HUES6 (cell line): Measurements from ENCODE around the gene BAHCC1.

Experiments
- H3K27ac ChIP-seq: 2 replicates; pipeline ENCODE4 v1.7.0; 2013; ENCODE audit warnings: low read depth, mild to moderate bottlenecking, low read length, inconsistent platforms
- H3K27me3 ChIP-seq: 2 replicates; pipeline ENCODE4 v1.6.1; 2013; ENCODE audit warnings: low read length; ENCODE audit not compliant: control insufficient read depth, insufficient read depth
- H3K36me3 ChIP-seq: 2 replicates; pipeline ENCODE4 v1.6.1; 2013; ENCODE audit warnings: low read length; ENCODE audit not compliant: control insufficient read depth, insufficient read depth
- H3K4me1 ChIP-seq: 2 replicates; pipeline ENCODE4 v1.6.1; 2013; ENCODE audit warnings: low read length; ENCODE audit not compliant: control insufficient read depth, insufficient read depth
- H3K4me3 ChIP-seq: 2 replicates; pipeline ENCODE4 v1.5.1; 2013; ENCODE audit warnings: low read depth, low read length
- H3K9ac ChIP-seq: one replicate; pipeline ENCODE4 v1.6.1; 2013; ENCODE audit warnings: mild to moderate bottlenecking, low read length
- H3K9me3 ChIP-seq: 2 replicates; pipeline ENCODE4 v1.6.1; 2013; ENCODE audit warnings: low read depth, low read length; ENCODE audit not compliant: control insufficient read depth, insufficient read depth

BAHCC1 gene

GRCh38 chr17:81434681-81435417 is 39.6 kb downstream of the BAHCC1 start:
- no peak overlapping the region for H3K27ac ChIP-seq
- no peaks in the 10 kb centered on the region for H3K27me3 ChIP-seq
- peaks cover 6% of the 10 kb centered on the region; the same call in 1 of the 2 replicates for H3K4me1 ChIP-seq
- H3K9ac ChIP-seq, result no peak overlapping the region
- H3K4me3 ChIP-seq, result no peak overlapping the region
- no peaks in the 10 kb centered on the region for H3K9me3 ChIP-seq
- H3K36me3 ChIP-seq, result no peaks in the 10 kb centered on the region

- Histone ChIP-seq H3K9ac (no peak overlapping the region), H3K36me3 (no peaks in the 10 kb centered on the region), H3K9me3 (no peaks in the 10 kb centered on the region), H3K27ac (no peak overlapping the region; the same call in 1 of the 2 replicates), H3K27me3 (no peaks in the 10 kb centered on the region), H3K4me3 (no peak overlapping the region), H3K4me1 (peaks cover 15% of the 10 kb centered on the region; the same call in 1 of the 2 replicates)
Observed at GRCh38 chr17:81435652-81436293, 40.5 kb downstream of the BAHCC1 start.

- Histone ChIP-seq H3K4me1 (peaks cover 15% of the 10 kb centered on the region; the same call in 1 of the 2 replicates), H3K27me3 (no peaks in the 10 kb centered on the region), H3K9ac (no peak overlapping the region), H3K9me3 (no peaks in the 10 kb centered on the region), H3K27ac (no peak overlapping the region; the same call in 1 of the 2 replicates), H3K36me3 (no peaks in the 10 kb centered on the region), H3K4me3 (no peak overlapping the region)
Observed at GRCh38 chr17:81436294-81436849, 41.1 kb downstream of the BAHCC1 start.

- Histone ChIP-seq H3K9me3 (no peaks in the 10 kb centered on the region), H3K36me3 (no peaks in the 10 kb centered on the region), H3K27ac (no peak overlapping the region), H3K4me1 (peaks cover 15% of the 10 kb centered on the region; the same call in 1 of the 2 replicates), H3K9ac (no peak overlapping the region), H3K27me3 (no peaks in the 10 kb centered on the region), H3K4me3 (no peak overlapping the region)
Observed at GRCh38 chr17:81437191-81437651, 42.0 kb downstream of the BAHCC1 start.

GRCh38 chr17:81438007-81438659 is 42.9 kb downstream of the BAHCC1 start:
- Histone ChIP-seq H3K36me3 (no peaks in the 10 kb centered on the region), H3K27ac (no peak overlapping the region), H3K27me3 (no peaks in the 10 kb centered on the region), H3K4me3 (no peak overlapping the region), H3K9me3 (no peaks in the 10 kb centered on the region), H3K4me1 (peaks cover 15% of the 10 kb centered on the region; the same call in 1 of the 2 replicates), H3K9ac (no peak overlapping the region)

GRCh38 chr17:81438688-81439087 is 43.4 kb downstream of the BAHCC1 start:
- peaks cover 15% of the 10 kb centered on the region; the same call in 1 of the 2 replicates for H3K4me1 ChIP-seq

GRCh38 chr17:81440051-81440471 is 44.8 kb downstream of the BAHCC1 start:
- no peaks in the 10 kb centered on the region for H3K36me3 ChIP-seq
- H3K9ac ChIP-seq, result no peak overlapping the region
- H3K27me3 ChIP-seq, result no peaks in the 10 kb centered on the region
- no peak overlapping the region for H3K4me3 ChIP-seq
- H3K9me3 ChIP-seq, result no peaks in the 10 kb centered on the region
- H3K27ac ChIP-seq, result no peak overlapping the region
- peaks cover 15% of the 10 kb centered on the region; the same call in 1 of the 2 replicates for H3K4me1 ChIP-seq

More at GRCh38 chr17:81438688-81439087, 43.4 kb downstream of the BAHCC1 start:
- Histone ChIP-seq H3K4me3 (no peak overlapping the region), H3K9me3 (no peaks in the 10 kb centered on the region), H3K9ac (no peak overlapping the region), H3K36me3 (no peaks in the 10 kb centered on the region), H3K27me3 (no peaks in the 10 kb centered on the region), H3K27ac (no peak overlapping the region)

GRCh38 chr17:81440511-81441244 is 45.4 kb downstream of the BAHCC1 start:
- no peaks in the 10 kb centered on the region for H3K27me3 ChIP-seq
- no peak overlapping the region for H3K27ac ChIP-seq

GRCh38 chr17:81442791-81443190 is 47.5 kb downstream of the BAHCC1 start:
- no peak overlapping the region for H3K27ac ChIP-seq
- H3K4me1 ChIP-seq, result peaks cover 12% of the 10 kb centered on the region; the same call in 1 of the 2 replicates
- H3K4me3 ChIP-seq, result no peak overlapping the region
- H3K36me3 ChIP-seq, result no peaks in the 10 kb centered on the region
- H3K27me3 ChIP-seq, result no peaks in the 10 kb centered on the region
- H3K9ac ChIP-seq, result no peak overlapping the region
- no peaks in the 10 kb centered on the region for H3K9me3 ChIP-seq

More at GRCh38 chr17:81440511-81441244, 45.4 kb downstream of the BAHCC1 start:
- H3K4me3 ChIP-seq, result no peak overlapping the region
- peaks cover 15% of the 10 kb centered on the region; the same call in 1 of the 2 replicates for H3K4me1 ChIP-seq
- no peaks in the 10 kb centered on the region for H3K9me3 ChIP-seq
- no peak overlapping the region for H3K9ac ChIP-seq
- H3K36me3 ChIP-seq, result no peaks in the 10 kb centered on the region

- no peaks in the 10 kb centered on the region for H3K36me3 ChIP-seq
- H3K9ac ChIP-seq, result no peak overlapping the region
- peaks cover 12% of the 10 kb centered on the region; the same call in 1 of the 2 replicates for H3K4me1 ChIP-seq
- H3K9me3 ChIP-seq, result no peaks in the 10 kb centered on the region
- H3K4me3 ChIP-seq, result no peak overlapping the region
- no peak overlapping the region for H3K27ac ChIP-seq
- no peaks in the 10 kb centered on the region for H3K27me3 ChIP-seq
Observed at GRCh38 chr17:81443269-81443668, 48.0 kb downstream of the BAHCC1 start.
